ENCODE measurements around the gene TIMM13. TPM values are rescaled to one million over a fixed set of nuclear protein-coding genes. Genes with fewer than 3 reads are reported as not detected.

The TIMM13 gene
- total and polyA plus RNA-seq, 10 of the 15 experiments (the other 5 are each of a cell fraction or from before 2014, with no cell fraction given), result 9.9 to 205 (median 63.6) TPM

DNA sequence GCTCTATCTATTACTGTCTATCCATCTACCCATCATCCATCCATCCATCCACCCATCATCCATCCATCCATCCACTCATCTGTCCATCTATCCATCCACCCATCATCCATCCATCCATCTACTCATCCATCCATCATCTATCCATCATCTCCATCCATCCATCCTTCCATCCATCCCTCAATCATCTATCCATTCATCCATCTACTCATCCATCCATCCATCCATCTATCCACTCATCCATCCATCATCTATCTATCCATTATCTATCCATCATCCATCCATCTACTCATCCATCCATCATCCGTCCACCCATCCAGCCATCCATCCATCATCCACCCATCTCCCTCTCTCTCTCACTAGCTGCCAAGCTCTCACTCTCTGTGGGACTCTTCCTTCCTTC lies 13.1 kb upstream of the TIMM13 start:
- no peaks in the 10 kb centered on the region for H3K9me3 ChIP-seq (replicated peaks; ENCODE audit: control insufficient read depth, insufficient read depth, low read length)
- H3K9ac ChIP-seq (ENCODE audit: control insufficient read depth, insufficient read depth, low read length), result no peak overlapping the region
- no peak for DNase-seq (ENCODE audit: low read depth, low spot score)
- FAIRE-seq, result no peak
- POLR2A ChIA-PET, result no interaction called here
- no peak overlapping the region for H3K4me3 ChIP-seq
- BruUV-seq (replicated peaks), result no TSS peak
- H2AFZ ChIP-seq (ENCODE audit: control insufficient read depth, low read depth, low read length), result no peak overlapping the region
- no peaks in the 10 kb centered on the region for H4K20me1 ChIP-seq (ENCODE audit: control insufficient read depth, insufficient read depth)
- H3K27ac ChIP-seq (ENCODE audit: control insufficient read depth, insufficient read depth), result no peak overlapping the region
- peak; percentile 77; the same call in 1 of the 2 replicates for TF ChIP-seq HDGF (IDR thresholded peaks at IDR 0.05)
- no peak for TF ChIP-seq ZBED1 (IDR thresholded peaks at IDR 0.05; ENCODE audit: borderline replicate concordance)
- peaks cover 5% of the 10 kb centered on the region for H3K79me2 ChIP-seq (ENCODE audit: control insufficient read depth, insufficient read depth, low read length)
- CTCF ChIA-PET, result interaction anchor here (0.9 kb wide), 1 partner anchor 13 kb away, joined by 3 read pairs; no protein-coding TSS in a partner anchor
- ATAC-seq, result no peak
- intact Hi-C loops (cut with micrococcal nuclease; ENCODE audit: unreplicated experiment) (no loop called here), in situ Hi-C loops (cut with MboI) (no loop called here)
- H3K36me3 ChIP-seq (ENCODE audit: control insufficient read depth in 2 of 2, insufficient read depth in 2 of 2, low read length in 1 of 2), result peaks cover 22 to 53% of the 10 kb centered on the region in 2 experiments
- RAD21 ChIA-PET (ENCODE audit: unreplicated experiment), result no interaction called here
- 95% methylated on average over 1 of the region's 1 CpG for WGBS (ENCODE audit: insufficient coverage, insufficient replicate concordance, low lambda C conversion rate, missing lambda C conversion rate)
- H3K27me3 ChIP-seq (replicated peaks in 1 of 2; ENCODE audit: control insufficient read depth in 2 of 2, insufficient read depth in 2 of 2, low read length in 1 of 2), result no peaks in the 10 kb centered on the region
- SMC1A ChIA-PET (ENCODE audit: uncharacterized antibody, unreplicated experiment), result interaction anchor here (2.0 kb wide), 1 partner anchor 8 kb away, joined by 5 read pairs; no protein-coding TSS in a partner anchor
- H3K4me2 ChIP-seq (ENCODE audit: control insufficient read depth, insufficient read depth), result no peak overlapping the region
- H3K4me1 ChIP-seq (ENCODE audit: control insufficient read depth, insufficient read depth, low read length), result no peaks in the 10 kb centered on the region

DNA sequence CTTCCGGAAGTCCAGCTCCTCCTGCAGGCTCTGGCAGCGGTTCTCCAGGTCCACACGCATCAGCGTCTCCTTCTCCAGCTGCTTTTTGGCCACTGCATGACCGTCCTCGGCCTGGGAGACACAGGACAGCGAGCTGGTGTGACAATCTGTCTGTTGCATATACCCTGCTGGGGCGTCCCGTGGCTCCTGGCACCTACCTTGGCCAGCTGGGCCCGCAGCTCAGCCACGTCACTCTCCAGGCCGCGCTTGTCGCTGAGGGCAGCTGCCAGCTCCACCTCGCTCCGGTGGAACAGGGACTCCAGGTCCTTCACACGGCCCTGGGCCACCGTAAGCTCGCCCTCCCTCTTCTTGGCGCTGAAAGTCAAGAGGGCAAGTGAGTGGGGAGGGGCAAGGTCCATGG lies 10.8 kb upstream of the TIMM13 start:
- Histone ChIP-seq H3K4me3 (no peak overlapping the region), H3K9ac (ENCODE audit: control insufficient read depth, insufficient read depth, low read length) (no peak overlapping the region), H3K4me2 (ENCODE audit: control insufficient read depth, insufficient read depth) (no peak overlapping the region), H3K9me3 (replicated peaks; ENCODE audit: control insufficient read depth, insufficient read depth, low read length) (no peaks in the 10 kb centered on the region), H3K27me3 (replicated peaks in 1 of 2; ENCODE audit: control insufficient read depth in 2 of 2, insufficient read depth in 2 of 2, low read length in 1 of 2) (no peaks in the 10 kb centered on the region), H3K79me2 (ENCODE audit: control insufficient read depth, insufficient read depth, low read length) (no peaks in the 10 kb centered on the region), H3K36me3 (ENCODE audit: control insufficient read depth in 2 of 2, insufficient read depth in 2 of 2, low read length in 1 of 2) (peaks cover 22 to 54% of the 10 kb centered on the region in 2 experiments), H3K27ac (ENCODE audit: control insufficient read depth, insufficient read depth) (no peak overlapping the region), H4K20me1 (ENCODE audit: control insufficient read depth, insufficient read depth) (no peaks in the 10 kb centered on the region), H3K4me1 (ENCODE audit: control insufficient read depth, insufficient read depth, low read length) (no peaks in the 10 kb centered on the region), H2AFZ (ENCODE audit: control insufficient read depth, low read depth, low read length) (no peak overlapping the region)
- in situ Hi-C loops (cut with MboI) (no loop called here), intact Hi-C loops (cut with micrococcal nuclease; ENCODE audit: unreplicated experiment) (no loop called here)
- no peak for FAIRE-seq
- TF ChIP-seq NFYA (IDR thresholded peaks at IDR 0.05; ENCODE audit: borderline replicate concordance, low read depth, low read length) (no peak), NR2C1 (IDR thresholded peaks at IDR 0.05) (no peak), ZNF217 (IDR thresholded peaks at IDR 0.05) (no peak), POLR2A (IDR thresholded peaks at IDR 0.05; ENCODE audit: low read depth, low read length) (peak; percentile 30), TCF7 (IDR thresholded peaks at IDR 0.05; ENCODE audit: borderline replicate concordance) (no peak), EGR1 (IDR thresholded peaks at IDR 0.05; ENCODE audit: borderline replicate concordance in 1 of 2, low read depth in 2 of 2, low read length in 2 of 2) (no peak), PML (IDR thresholded peaks at IDR 0.05; ENCODE audit: low read length) (no peak)
- DNase-seq (ENCODE audit: low read depth, low spot score), result no peak
- POLR2A ChIA-PET, result interaction anchor here (0.5 to 0.7 kb wide), 3 partner anchors 11 to 40 kb away, joined by 4 to 11 read pairs (median 6); no protein-coding TSS in a partner anchor
- CTCF ChIA-PET, result interaction anchor here (0.7 kb wide), 1 partner anchor 11 kb away, joined by 3 read pairs; the partner anchor contains the start of gene TIMM13
- WGBS (ENCODE audit: insufficient coverage, insufficient replicate concordance, low lambda C conversion rate, missing lambda C conversion rate), result 97% methylated on average over 14 of the region's 20 CpGs
- SMC1A ChIA-PET (ENCODE audit: uncharacterized antibody, unreplicated experiment), result no interaction called here
- RAD21 ChIA-PET (ENCODE audit: unreplicated experiment), result interaction anchor here (0.7 kb wide), 1 partner anchor 183 kb away, joined by 3 read pairs; no protein-coding TSS in a partner anchor
- BruUV-seq (replicated peaks), result no TSS peak
- ATAC-seq, result no peak
